K562 (cell line): Measurements from ENCODE around the gene VDAC1. TPM values are rescaled to one million over a fixed set of nuclear protein-coding genes. Genes with fewer than 3 reads are reported as not detected.

Source experiments
- ASH1L ChIP-seq: fragments of 450-650 bp; IDR thresholded peaks from 2 replicates; pipeline ENCODE4 v1.6.1; 2018; ENCODE audit warnings: borderline replicate concordance, mild to moderate bottlenecking, low read depth; ENCODE audit not compliant: partially characterized antibody
- CBFB ChIP-seq: sonication (generic); formaldehyde crosslinking; IDR thresholded peaks from 2 replicates; pipeline ENCODE4 v1.4.0; 2020; ENCODE audit warnings: mild to moderate bottlenecking, missing genetic modification reagents
- CBX2 ChIP-seq: fragments of 200-600 bp; sonication (generic); IDR thresholded peaks from one replicate; pipeline ENCODE4 v1.6.1; 2012; ENCODE audit warnings: mild to moderate bottlenecking, low read length, inconsistent platforms; ENCODE audit not compliant: insufficient read depth, poor library complexity, severe bottlenecking
- E2F3 ChIP-seq: fragments of 250-450 bp; sonication (Bioruptor Pico); IDR thresholded peaks from 2 replicates; pipeline ENCODE4 v1.4.0; 2020; ENCODE audit warnings: mild to moderate bottlenecking
- EWSR1 ChIP-seq: fragments of 450-650 bp; IDR thresholded peaks from 2 replicates; pipeline ENCODE4 v1.6.1; 2018; ENCODE audit warnings: borderline replicate concordance, mild to moderate bottlenecking, low read depth, moderate library complexity; ENCODE audit not compliant: partially characterized antibody
- FOXJ2 ChIP-seq: fragments of 200-800 bp; sonication (Bioruptor generic); IDR thresholded peaks from 2 replicates; pipeline ENCODE4 v1.6.1; 2016; ENCODE audit warnings: missing genetic modification characterization, missing compliant biosample characterization
- FOXO4 ChIP-seq: fragments of 450-650 bp; formaldehyde crosslinking; IDR thresholded peaks from 2 replicates; pipeline ENCODE4 v1.4.0; 2020; ENCODE audit warnings: mild to moderate bottlenecking, moderate library complexity
- GATAD2A ChIP-seq: fragments of 450-650 bp; IDR thresholded peaks from 2 replicates; pipeline ENCODE4 v1.6.1; 2017
- HES1 ChIP-seq: fragments of 450-650 bp; IDR thresholded peaks from 2 replicates; pipeline ENCODE4 v1.6.1; 2016; ENCODE audit warnings: low read depth, mild to moderate bottlenecking, moderate library complexity
- KLF10 ChIP-seq: fragments of 250-450 bp; sonication (Bioruptor Pico); IDR thresholded peaks from 2 replicates; pipeline ENCODE4 v1.6.1; 2021; ENCODE audit warnings: matching md5 sums
- LEF1 ChIP-seq: fragments of 450-650 bp; IDR thresholded peaks from 2 replicates; pipeline ENCODE4 v1.6.1; 2016; ENCODE audit warnings: mild to moderate bottlenecking
- MEF2D ChIP-seq: conservative IDR thresholded peaks from 2 replicates; pipeline ENCODE4 v1.6.1; 2016; ENCODE audit warnings: low read depth, missing genetic modification characterization, missing compliant biosample characterization
- NR4A1 ChIP-seq, 2 experiments: fragments of 250-450 bp in 1 of 2; fragments of 450-650 bp in 1 of 2; sonication (Bioruptor Pico) in 1 of 2; IDR thresholded peaks; 2 replicates each; pipeline versions ENCODE4 v1.4.0 to v1.6.1; 2016 to 2020; ENCODE audit warnings: mild to moderate bottlenecking in 2 of 2, missing compliant biosample characterization in 1 of 2, missing genetic modification characterization in 1 of 2, moderate library complexity in 1 of 2
- POLR2AphosphoS2 ChIP-seq: IDR thresholded peaks from 2 replicates; pipeline ENCODE4 v1.6.1; 2012; ENCODE audit warnings: low read length, improper control_type of control experiment
- RBM34 ChIP-seq: fragments of 200-400 bp; formaldehyde crosslinking; IDR thresholded peaks from 2 replicates; pipeline ENCODE4 v1.6.1; 2018; ENCODE audit warnings: low read length, borderline replicate concordance; ENCODE audit not compliant: insufficient read depth
- RUNX1 ChIP-seq: sonication (generic); IDR thresholded peaks from 2 replicates; pipeline ENCODE4 v1.6.1; 2016; ENCODE audit warnings: antibody characterized with exemption, low read depth
- SMARCA4 ChIP-seq: fragments of 450-650 bp; IDR thresholded peaks from 2 replicates; pipeline ENCODE4 v1.6.1; 2016
- STAT6 ChIP-seq: sonication (generic); formaldehyde crosslinking; IDR thresholded peaks from 2 replicates; pipeline ENCODE4 v1.8.1; 2023; ENCODE audit warnings: mild to moderate bottlenecking, missing genetic modification reagents
- TAF15 ChIP-seq: fragments of 200-400 bp; formaldehyde crosslinking; IDR thresholded peaks from 2 replicates; pipeline ENCODE4 v1.6.1; 2017; ENCODE audit warnings: mild to moderate bottlenecking, low read depth, low read length, moderate library complexity
- TCFL5 ChIP-seq: fragments of 250-450 bp; sonication (Bioruptor Pico); conservative IDR thresholded peaks from 2 replicates; pipeline ENCODE4 v1.6.1; 2021; ENCODE audit warnings: mild to moderate bottlenecking, moderate library complexity, matching md5 sums
- TRIM24 ChIP-seq, 2 experiments: fragments of 450-650 bp; IDR thresholded peaks; 2 replicates each; pipeline ENCODE4 v1.6.1; 2016
- ZBED1 ChIP-seq: IDR thresholded peaks from 2 replicates; pipeline ENCODE4 v1.6.1; 2014
- ZEB2 ChIP-seq: fragments of 450-650 bp; IDR thresholded peaks from 2 replicates; pipeline ENCODE4 v1.6.1; 2016
- ZNF140 ChIP-seq: fragments of 250-450 bp; sonication (Bioruptor Pico); IDR thresholded peaks from 2 replicates; pipeline ENCODE4 v1.8.0; 2021; ENCODE audit warnings: moderate library complexity, mild to moderate bottlenecking, inconsistent platforms
- ZNF766 ChIP-seq: fragments of 200-800 bp; sonication (Bioruptor generic); conservative IDR thresholded peaks from 2 replicates; pipeline ENCODE4 v1.6.1; 2016; ENCODE audit warnings: missing genetic modification characterization, missing compliant biosample characterization
- ZSCAN29 ChIP-seq: fragments of 450-650 bp; IDR thresholded peaks from 2 replicates; pipeline ENCODE4 v1.6.1; 2017
- polyA plus RNA-seq, 8 experiments: library from polyadenylated mRNA; depleted of rRNA in 4 of 8; stranded (reverse) in 5 of 8; unstranded in 3 of 8; fragments of >200 nt; fragmentation: Nextera tagmentation in 2 of 8; fragmentation: Illumina TruSeq in 1 of 8; extraction: Ambion mirVana in 2 of 8; extraction: Trizol in 1 of 8; gene quantifications; 2 replicates each; pipeline versions ENCODE4 v1.2.1 to v1.2.3, GENCODE V29; 2011 to 2014; ENCODE audit warnings: inconsistent platforms in 1 of 8, missing spikeins in 1 of 8
- total RNA-seq, 7 experiments: library from RNA; depleted of rRNA in 6 of 7; stranded (reverse); fragments of >200 nt in 6 of 7; fragmentation: Illumina TruSeq in 2 of 7; extraction: Trizol in 2 of 7; gene quantifications; 2 replicates each; pipeline versions ENCODE4 v1.2.1 to v1.2.3, GENCODE V29; 2011 to 2021; ENCODE audit warnings: low replicate concordance in 1 of 7

Gene VDAC1
- total and polyA plus RNA-seq, 9 of the 15 experiments (the other 6 are each of a cell fraction or from before 2014, with no cell fraction given) = 168 to 366 (median 293) TPM

GRCh38 chr5:133938039-133938821 is 66.5 kb downstream of the VDAC1 start (continued):
- TF ChIP-seq SMARCA4 (peak; percentile 72), NR4A1 (CRISPR knock-in tag; IDR thresholded peaks at IDR 0.05) (no peak), NR4A1 (tag; IDR thresholded peaks at IDR 0.05) (0 out of 2 replicates have a peak, but pooled peaks have one; percentile 46), GATAD2A (0 out of 2 replicates have a peak, but pooled peaks have one; percentile 64), CBFB (CRISPR knock-in tag) (no peak), ZNF140 (CRISPR knock-in tag) (no peak), TAF15 (no peak), ZEB2 (no peak), KLF10 (no peak), LEF1 (peak; percentile 92; the same call in 1 of the 2 replicates), TRIM24 (IDR thresholded peaks at IDR 0.05) (no peak), ZBED1 (no peak), ASH1L (peak; percentile 25), RUNX1 (no peak), FOXJ2 (tag) (peak; percentile 96), E2F3 (CRISPR knock-in tag) (no peak), ZSCAN29 (no peak), EWSR1 (no peak), HES1 (no peak), STAT6 (CRISPR knock-in tag) (no peak), RBM34 (no peak), POLR2AphosphoS2 (no peak), FOXO4 (no peak), CBX2 (no peak), ZNF766 (CRISPR knock-in tag) (no peak), MEF2D (tag) (no peak), TCFL5 (CRISPR knock-in tag) (0 out of 2 replicates have a peak, but pooled peaks have one; percentile 6)
